Measurements from ENCODE around the gene ZCCHC14.

Gene ZCCHC14

GRCh38 chr16:87538594-87538993, 45.8 kb upstream of the ZCCHC14 start:
- no peak overlapping the region for H3K4me3 ChIP-seq (ENCODE audit: low read length)
- H3K79me2 ChIP-seq (ENCODE audit: control insufficient read depth, low read length): no peaks in the 10 kb centered on the region
- TF ChIP-seq CTCF (IDR thresholded peaks at IDR 0.05; ENCODE audit: low read depth, low read length, poor library complexity, severe bottlenecking) (no peak), EZH2phosphoT487 (IDR thresholded peaks at IDR 0.05; ENCODE audit: borderline replicate concordance, low read length) (no peak)
- no peaks in the 10 kb centered on the region for H3K4me1 ChIP-seq (ENCODE audit: control insufficient read depth, low read length)
- H3K27ac ChIP-seq (ENCODE audit: low read depth, low read length): no peak overlapping the region
- no peak overlapping the region for H3K4me2 ChIP-seq (ENCODE audit: low read length)
- H3K9me3 ChIP-seq (ENCODE audit: control insufficient read depth, insufficient read depth, low read length): no peaks in the 10 kb centered on the region
- H3K36me3 ChIP-seq (ENCODE audit: control insufficient read depth, low read length): no peaks in the 10 kb centered on the region
- no peaks in the 10 kb centered on the region for H3F3A ChIP-seq (ENCODE audit: control insufficient read depth, insufficient read depth)
- no peaks in the 10 kb centered on the region for H3K9me2 ChIP-seq (replicated peaks; ENCODE audit: control insufficient read depth, low read length)
- no peaks in the 10 kb centered on the region for H4K20me1 ChIP-seq (ENCODE audit: control insufficient read depth, insufficient read depth, low read depth, low read length)
- H3K27me3 ChIP-seq (ENCODE audit: control insufficient read depth, low read length): peaks cover 7% of the 10 kb centered on the region

- no peak overlapping the region for H3K4me2 ChIP-seq (ENCODE audit: low read length)
- H3K4me1 ChIP-seq (ENCODE audit: control insufficient read depth, low read length): no peaks in the 10 kb centered on the region
- no peaks in the 10 kb centered on the region for H3K9me2 ChIP-seq (replicated peaks; ENCODE audit: control insufficient read depth, low read length)
- no peaks in the 10 kb centered on the region for H3K9me3 ChIP-seq (ENCODE audit: control insufficient read depth, insufficient read depth, low read length)
- no peak for TF ChIP-seq CTCF (IDR thresholded peaks at IDR 0.05; ENCODE audit: low read depth, low read length, poor library complexity, severe bottlenecking)
- TF ChIP-seq EZH2phosphoT487 (IDR thresholded peaks at IDR 0.05; ENCODE audit: borderline replicate concordance, low read length): no peak
- H4K20me1 ChIP-seq (ENCODE audit: control insufficient read depth, insufficient read depth, low read depth, low read length): no peaks in the 10 kb centered on the region
- no peaks in the 10 kb centered on the region for H3F3A ChIP-seq (ENCODE audit: control insufficient read depth, insufficient read depth)
- H3K36me3 ChIP-seq (ENCODE audit: control insufficient read depth, low read length): no peaks in the 10 kb centered on the region
- no peak overlapping the region for H3K4me3 ChIP-seq (ENCODE audit: low read length)
- H3K27me3 ChIP-seq (ENCODE audit: control insufficient read depth, low read length): peaks cover 10% of the 10 kb centered on the region
- no peak overlapping the region for H3K27ac ChIP-seq (ENCODE audit: low read depth, low read length)
- no peaks in the 10 kb centered on the region for H3K79me2 ChIP-seq (ENCODE audit: control insufficient read depth, low read length)
Measured at GRCh38 chr16:87538160-87538559, 45.3 kb upstream of the ZCCHC14 start.

- H3K36me3 ChIP-seq (ENCODE audit: control insufficient read depth, low read length): no peaks in the 10 kb centered on the region
- H3K4me1 ChIP-seq (ENCODE audit: control insufficient read depth, low read length): no peaks in the 10 kb centered on the region
- H3K4me2 ChIP-seq (ENCODE audit: low read length): no peak overlapping the region
- H3K27ac ChIP-seq (ENCODE audit: low read depth, low read length): no peak overlapping the region
- H3F3A ChIP-seq (ENCODE audit: control insufficient read depth, insufficient read depth): no peaks in the 10 kb centered on the region
- no peak overlapping the region for H3K4me3 ChIP-seq (ENCODE audit: low read length)
- H3K79me2 ChIP-seq (ENCODE audit: control insufficient read depth, low read length): no peaks in the 10 kb centered on the region
- H3K27me3 ChIP-seq (ENCODE audit: control insufficient read depth, low read length): peaks cover 15% of the 10 kb centered on the region
- no peaks in the 10 kb centered on the region for H3K9me3 ChIP-seq (ENCODE audit: control insufficient read depth, insufficient read depth, low read length)
- no peaks in the 10 kb centered on the region for H4K20me1 ChIP-seq (ENCODE audit: control insufficient read depth, insufficient read depth, low read depth, low read length)
- TF ChIP-seq EZH2phosphoT487 (IDR thresholded peaks at IDR 0.05; ENCODE audit: borderline replicate concordance, low read length): no peak
- TF ChIP-seq CTCF (IDR thresholded peaks at IDR 0.05; ENCODE audit: low read depth, low read length, poor library complexity, severe bottlenecking): no peak
- no peaks in the 10 kb centered on the region for H3K9me2 ChIP-seq (replicated peaks; ENCODE audit: control insufficient read depth, low read length)
Measured at GRCh38 chr16:87536795-87537142, 43.9 kb upstream of the ZCCHC14 start.

Measured in DOHH2 (cell line).